Measurements from ENCODE around the gene TP53BP2.
"Not testable (repeated sequence)": the region's sequence is repeated elsewhere in the genome, so short reads cannot be mapped to it uniquely, and the experiment has no call there.

TP53BP2 gene

DNA sequence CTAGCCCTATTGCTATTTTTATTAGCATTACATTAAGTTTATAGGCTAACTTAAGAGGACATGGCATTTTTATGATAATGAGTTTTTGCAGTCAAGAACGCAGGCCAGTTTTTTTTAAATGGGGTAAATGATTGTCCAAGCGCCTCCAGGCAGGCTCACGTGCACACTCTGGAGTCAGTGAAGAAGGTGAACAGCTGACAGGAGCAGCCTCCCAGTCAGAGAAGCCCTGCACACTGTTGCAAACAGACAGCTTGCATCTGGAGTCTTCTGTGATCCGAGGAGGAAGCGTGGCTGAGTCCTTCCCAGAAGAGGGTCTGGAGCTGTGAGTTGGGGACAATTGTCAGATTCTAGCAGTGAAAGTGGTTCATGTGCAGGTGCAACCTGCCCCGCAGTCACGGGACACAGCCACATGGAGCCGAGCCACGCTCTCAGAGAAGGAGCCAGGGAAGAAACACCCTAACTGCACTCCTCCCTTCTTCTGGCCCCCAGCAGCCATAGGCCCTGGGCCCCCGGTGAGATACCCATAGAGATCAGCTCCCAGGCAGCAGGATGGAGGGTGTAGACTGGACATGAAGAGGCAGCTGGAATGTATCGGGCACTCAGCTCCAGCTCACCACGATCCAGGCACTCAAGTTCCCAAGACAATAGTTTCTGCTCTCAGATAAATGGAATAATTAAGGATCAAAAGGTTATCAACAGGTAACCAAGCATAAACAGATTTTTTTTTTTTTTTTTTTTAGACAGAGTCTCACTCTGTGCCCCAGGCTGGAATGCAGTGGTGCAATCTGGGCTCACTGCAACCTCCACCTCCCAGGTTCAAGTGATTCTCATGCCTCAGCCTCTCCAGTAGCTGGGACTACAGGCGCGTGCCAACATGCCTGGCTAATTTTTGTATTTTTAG, 107.0 kb downstream of the TP53BP2 start:
- DNase-seq = no peak

GRCh38 chr1:223737342-223737741, 108.4 kb downstream of the TP53BP2 start:
- no peak for DNase-seq

DNA sequence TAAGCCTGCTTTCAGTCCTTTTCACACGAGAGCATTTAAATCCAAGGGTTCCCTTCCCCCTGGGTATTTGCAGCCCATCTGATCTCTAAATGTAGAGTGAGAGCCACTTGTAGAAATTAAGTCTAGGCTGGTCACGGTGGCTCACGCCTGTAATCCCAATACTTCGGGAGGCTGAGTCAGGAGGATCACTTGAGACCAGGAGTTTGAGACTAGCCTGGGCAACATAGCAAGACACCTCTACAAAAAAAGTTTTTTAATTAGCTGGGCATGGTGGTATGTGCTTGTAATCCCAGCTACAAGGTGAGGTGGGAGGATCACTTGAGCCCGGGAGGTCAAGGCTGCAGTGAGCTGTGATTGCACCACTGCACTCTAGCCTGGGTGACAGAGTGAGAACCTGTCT, 109.1 kb downstream of the TP53BP2 start:
- not testable (repeated sequence) for DNase-seq

- DNase-seq = no peak
These were observed 111.6 kb downstream of the TP53BP2 start for GRCh38 chr1:223733898-223734852.

- DNase-seq = no peak
These were observed 112.6 kb downstream of the TP53BP2 start for GRCh38 chr1:223732993-223733798.

- no peak for DNase-seq
These were observed 114.5 kb downstream of the TP53BP2 start for GRCh38 chr1:223731133-223731770.

DNA sequence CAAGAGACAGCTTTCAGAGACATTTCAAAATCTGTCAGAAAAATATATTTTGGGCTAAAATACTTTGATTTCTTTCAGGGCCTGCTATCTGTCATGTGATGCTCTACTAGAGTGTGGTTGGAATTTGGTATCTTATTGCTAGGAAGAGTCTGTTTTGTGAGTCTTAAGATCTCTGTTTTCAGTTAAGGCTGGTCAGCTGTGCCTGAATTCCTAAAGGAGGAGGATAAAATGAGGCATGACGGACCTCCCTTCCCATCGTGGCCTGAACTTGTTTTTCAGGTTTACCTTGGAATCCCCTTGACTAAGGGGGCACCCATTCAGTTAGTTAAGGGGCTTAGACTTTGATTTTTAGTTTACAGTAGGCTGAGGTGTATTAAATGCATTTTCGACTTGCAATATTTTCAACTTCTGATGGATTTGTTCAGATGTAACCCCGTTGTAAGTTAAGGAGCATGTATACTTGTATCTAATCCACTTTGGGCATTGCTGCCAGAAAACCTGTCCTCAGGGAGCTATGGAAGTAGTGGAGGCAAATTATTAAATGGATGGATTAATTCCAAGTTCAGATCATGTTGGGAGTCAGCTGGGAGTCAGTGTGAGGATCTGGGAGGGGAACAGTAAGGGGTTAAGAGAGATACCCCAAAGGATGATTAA, 115.1 kb downstream of the TP53BP2 start:
- no peak for DNase-seq

- DNase-seq = no peak
These were observed 115.8 kb downstream of the TP53BP2 start for GRCh38 chr1:223729906-223730305.

All from hematopoietic multipotent progenitor cell treated with erythropoietin and hydrocortisone succinate and interleukin-3 and kit ligand, for 4 days (in vitro differentiated cells).